Osteoblast (primary cell): ENCODE results near the gene TMEM204. TPM values are rescaled to one million over a fixed set of nuclear protein-coding genes. Genes with fewer than 3 reads are reported as not detected.

Source experiments
- DNase-seq: peaks from one replicate; pipeline ENCODE4 v3.0.0; 2011; ENCODE audit warnings: low spot score, mixed read lengths; ENCODE audit not compliant: insufficient read length; ENCODE audit errors: missing footprints
- H2AFZ ChIP-seq: 2 replicates; pipeline ENCODE4 v1.6.0; 2011; ENCODE audit warnings: mild to moderate bottlenecking, low read length
- H3K27ac ChIP-seq: 2 replicates; pipeline ENCODE4 v1.5.1; 2011; ENCODE audit warnings: mild to moderate bottlenecking, low read depth, low read length, moderate library complexity
- H3K27me3 ChIP-seq: 2 replicates; pipeline ENCODE4 v1.6.0; 2012; ENCODE audit warnings: mild to moderate bottlenecking, control low read depth, inconsistent platforms, low read length, moderate library complexity; ENCODE audit not compliant: insufficient read depth
- H3K36me3 ChIP-seq: 2 replicates; pipeline ENCODE4 v1.5.1; 2011; ENCODE audit warnings: mild to moderate bottlenecking, low read length, control low read depth, moderate library complexity; ENCODE audit not compliant: insufficient read depth
- H3K4me1 ChIP-seq: 2 replicates; pipeline ENCODE4 v1.5.1; 2011; ENCODE audit warnings: mild to moderate bottlenecking, low read length, control low read depth, moderate library complexity; ENCODE audit not compliant: insufficient read depth
- H3K4me2 ChIP-seq: 2 replicates; pipeline ENCODE4 v1.6.0; 2011; ENCODE audit warnings: mild to moderate bottlenecking, low read length; ENCODE audit not compliant: insufficient read depth
- H3K4me3 ChIP-seq: fragments of 200-600 bp; sonication (generic); 3 replicates; pipeline ENCODE4 v1.5.1; 2012; ENCODE audit warnings: mild to moderate bottlenecking, low read length, inconsistent platforms; ENCODE audit not compliant: insufficient read depth
- H3K79me2 ChIP-seq: 2 replicates; pipeline ENCODE4 v1.6.0; 2012; ENCODE audit warnings: mild to moderate bottlenecking, low read length, control low read depth, inconsistent platforms; ENCODE audit not compliant: insufficient read depth
- H3K9me3 ChIP-seq: 2 replicates; pipeline ENCODE4 v1.5.1; 2011; ENCODE audit warnings: low read depth, low read length, control low read depth
- H4K20me1 ChIP-seq: 2 replicates; pipeline ENCODE4 v1.6.0; 2012; ENCODE audit warnings: mild to moderate bottlenecking, low read length, control low read depth; ENCODE audit not compliant: insufficient read depth
- total RNA-seq: library from RNA; depleted of rRNA; stranded (reverse); fragments of >200 nt; gene quantifications from 2 replicates; pipeline ENCODE4 v1.2.3, GENCODE V29; 2012
- TF ChIP-seq, protein P1 (sequence below): IDR thresholded peaks from 2 replicates; pipeline ENCODE4 v1.5.1; 2011; ENCODE audit warnings: mild to moderate bottlenecking, low read depth, low read length, moderate library complexity; ENCODE audit errors: extremely low read depth

The TMEM204 gene
- total RNA-seq, 1 donor, result 8.3 TPM

DNA sequence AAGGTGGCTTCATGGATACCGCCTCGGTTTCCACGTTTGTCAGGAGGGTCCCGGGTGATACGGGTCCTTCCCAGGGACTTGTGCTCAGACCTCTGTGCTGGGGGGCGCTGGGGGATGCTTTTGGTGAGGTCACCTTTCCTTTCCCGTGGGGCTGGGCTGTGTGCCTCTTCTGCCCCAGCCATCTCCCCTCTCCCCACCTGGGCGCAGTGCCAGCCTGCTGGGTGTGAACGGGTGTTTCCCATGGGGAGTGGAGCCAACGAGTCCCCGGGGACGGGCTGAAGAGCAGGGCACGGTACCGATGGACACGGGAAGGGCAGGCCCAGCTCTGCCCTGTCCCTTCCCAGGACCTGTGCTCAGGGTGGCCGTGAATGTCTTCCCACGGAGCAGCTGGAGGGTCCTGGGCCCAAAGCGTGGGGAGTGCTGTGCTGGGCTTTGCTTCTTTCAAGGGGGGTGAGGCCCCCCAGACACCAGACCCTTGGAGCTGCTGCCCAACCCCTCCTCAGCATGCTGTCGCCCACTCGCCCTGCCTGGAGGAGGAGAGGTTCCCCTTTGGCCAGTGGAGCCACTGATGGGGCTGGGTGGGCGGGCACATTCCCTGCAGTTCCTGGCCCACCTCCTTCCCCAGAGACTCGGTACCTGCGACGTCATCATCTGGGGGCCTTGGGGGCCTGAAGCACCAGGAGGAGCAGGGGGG, 24.8 kb upstream of the TMEM204 start:
- H3K27me3 ChIP-seq, result no peaks in the 10 kb centered on the region
- no peak for DNase-seq
- no peak overlapping the region for H3K4me2 ChIP-seq
- H3K4me3 ChIP-seq, result no peak overlapping the region
- no peak overlapping the region for H3K27ac ChIP-seq
- TF ChIP-seq, protein P1, sequence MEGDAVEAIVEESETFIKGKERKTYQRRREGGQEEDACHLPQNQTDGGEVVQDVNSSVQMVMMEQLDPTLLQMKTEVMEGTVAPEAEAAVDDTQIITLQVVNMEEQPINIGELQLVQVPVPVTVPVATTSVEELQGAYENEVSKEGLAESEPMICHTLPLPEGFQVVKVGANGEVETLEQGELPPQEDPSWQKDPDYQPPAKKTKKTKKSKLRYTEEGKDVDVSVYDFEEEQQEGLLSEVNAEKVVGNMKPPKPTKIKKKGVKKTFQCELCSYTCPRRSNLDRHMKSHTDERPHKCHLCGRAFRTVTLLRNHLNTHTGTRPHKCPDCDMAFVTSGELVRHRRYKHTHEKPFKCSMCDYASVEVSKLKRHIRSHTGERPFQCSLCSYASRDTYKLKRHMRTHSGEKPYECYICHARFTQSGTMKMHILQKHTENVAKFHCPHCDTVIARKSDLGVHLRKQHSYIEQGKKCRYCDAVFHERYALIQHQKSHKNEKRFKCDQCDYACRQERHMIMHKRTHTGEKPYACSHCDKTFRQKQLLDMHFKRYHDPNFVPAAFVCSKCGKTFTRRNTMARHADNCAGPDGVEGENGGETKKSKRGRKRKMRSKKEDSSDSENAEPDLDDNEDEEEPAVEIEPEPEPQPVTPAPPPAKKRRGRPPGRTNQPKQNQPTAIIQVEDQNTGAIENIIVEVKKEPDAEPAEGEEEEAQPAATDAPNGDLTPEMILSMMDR, result no peak
- H4K20me1 ChIP-seq, result no peaks in the 10 kb centered on the region
- H3K36me3 ChIP-seq, result peaks cover 4% of the 10 kb centered on the region
- no peak overlapping the region for H2AFZ ChIP-seq
- H3K4me1 ChIP-seq, result no peaks in the 10 kb centered on the region
- no peaks in the 10 kb centered on the region for H3K9me3 ChIP-seq
- no peaks in the 10 kb centered on the region for H3K79me2 ChIP-seq

DNA sequence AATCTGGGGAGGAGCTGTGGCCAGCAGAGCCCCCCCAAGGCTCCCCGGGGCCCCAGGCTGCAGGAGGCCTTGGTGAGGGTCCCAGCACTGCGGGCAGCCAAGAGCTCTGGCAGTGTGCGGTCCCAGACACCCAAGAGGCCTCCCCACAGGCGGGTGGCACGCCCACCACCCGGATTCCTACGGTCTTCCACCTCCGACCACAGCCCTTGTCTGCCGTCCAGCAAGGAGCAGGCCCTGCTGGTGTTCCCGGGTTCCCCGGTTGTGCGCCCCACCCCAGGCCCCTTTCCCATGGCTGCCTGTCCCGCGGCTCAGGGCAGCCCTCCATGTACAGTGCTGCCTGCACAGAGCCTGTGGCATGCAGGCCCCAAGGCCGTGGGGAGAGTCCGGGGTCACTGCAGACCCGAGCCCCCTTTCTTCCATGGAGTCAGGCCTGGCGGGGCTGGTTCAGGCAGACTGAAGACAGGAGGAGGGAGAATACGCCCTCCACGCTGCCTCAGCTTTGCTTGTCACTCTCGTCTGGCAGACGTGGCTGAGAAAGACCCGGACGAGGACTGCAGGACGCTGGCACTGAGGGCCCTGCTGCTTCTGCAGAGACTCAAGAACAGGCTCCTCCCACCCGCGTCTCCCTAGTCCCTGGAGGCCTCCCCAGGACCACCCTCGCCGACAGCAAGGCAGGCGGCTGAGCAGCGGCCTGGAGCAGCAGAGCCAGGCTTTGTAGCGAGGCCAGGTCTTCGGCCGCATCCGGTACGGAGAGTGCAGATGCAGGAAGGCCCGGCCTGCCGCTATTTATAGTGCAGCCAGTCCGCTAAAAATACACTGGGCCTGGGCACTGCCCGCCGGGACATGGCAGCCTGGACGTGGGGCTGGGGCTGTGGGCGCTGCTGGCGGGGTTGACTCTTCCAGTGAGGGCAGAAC, 23.9 kb upstream of the TMEM204 start:
- no peaks in the 10 kb centered on the region for H4K20me1 ChIP-seq
- no peak overlapping the region for H3K4me2 ChIP-seq
- no peak overlapping the region for H3K27ac ChIP-seq
- no peak for DNase-seq
- no peaks in the 10 kb centered on the region for H3K4me1 ChIP-seq
- no peak overlapping the region for H2AFZ ChIP-seq
- no peaks in the 10 kb centered on the region for H3K79me2 ChIP-seq
- no peak overlapping the region for H3K4me3 ChIP-seq
- peaks cover 1% of the 10 kb centered on the region for H3K9me3 ChIP-seq
- TF ChIP-seq, protein P1, result no peak
- H3K27me3 ChIP-seq, result no peaks in the 10 kb centered on the region
- H3K36me3 ChIP-seq, result peaks cover 2% of the 10 kb centered on the region

DNA sequence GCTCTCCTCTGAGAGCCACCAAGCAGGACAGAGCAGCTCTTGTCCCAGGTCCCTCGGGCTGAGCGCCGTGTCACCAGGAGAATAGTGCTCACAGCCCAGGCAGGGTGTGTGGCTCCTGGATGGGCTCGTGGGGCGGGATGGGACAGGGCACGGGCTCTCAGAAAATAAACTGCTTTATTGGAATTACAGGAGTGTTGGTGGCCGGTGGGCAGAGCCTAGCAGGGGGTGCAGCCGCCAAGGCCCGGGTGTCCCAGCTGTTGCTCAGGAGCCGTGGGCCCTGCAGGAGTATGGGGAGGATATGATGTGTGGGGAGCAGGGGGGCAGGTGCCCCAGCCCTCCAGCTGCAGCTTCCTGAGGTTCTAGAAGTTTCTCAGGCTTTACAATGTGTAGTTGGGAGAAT, 23.2 kb upstream of the TMEM204 start:
- H2AFZ ChIP-seq, result no peak overlapping the region

More for the DNA sequence above, 23.2 kb upstream of the TMEM204 start:
- TF ChIP-seq, protein P1, result no peak
- Histone ChIP-seq H3K4me3 (no peak overlapping the region), H3K4me2 (no peak overlapping the region), H3K36me3 (peaks cover 2% of the 10 kb centered on the region), H3K27ac (no peak overlapping the region), H4K20me1 (no peaks in the 10 kb centered on the region), H3K27me3 (no peaks in the 10 kb centered on the region), H3K9me3 (peaks cover 1% of the 10 kb centered on the region), H3K4me1 (no peaks in the 10 kb centered on the region), H3K79me2 (no peaks in the 10 kb centered on the region)
- DNase-seq, result no peak
